Astrocyte (in vitro differentiated cells and primary cell): ENCODE measurements around the gene FHIT. TPM values are rescaled to one million over a fixed set of nuclear protein-coding genes. Genes with fewer than 3 reads are reported as not detected.

Source experiments
- DNase-seq: peaks from one replicate; pipeline ENCODE4 v3.0.0-alpha.2; 2010; ENCODE audit warnings: low read depth
- FAIRE-seq: peaks from 2 replicates; lab custom pipeline; 2011; peaks lifted over from hg19 to GRCh38; lab: Jason Lieb, UNC
- H2AFZ ChIP-seq: 2 replicates; pipeline ENCODE4 v1.6.0; 2012; ENCODE audit warnings: low read depth, low read length, inconsistent platforms
- H3K27ac ChIP-seq: 2 replicates; pipeline ENCODE4 v1.5.1; 2011; ENCODE audit warnings: low read depth, low read length, inconsistent platforms
- H3K27me3 ChIP-seq: 2 replicates; pipeline ENCODE4 v1.6.0; 2011; ENCODE audit warnings: low read length, inconsistent platforms; ENCODE audit not compliant: insufficient read depth
- H3K36me3 ChIP-seq: 2 replicates; pipeline ENCODE4 v1.5.1; 2011; ENCODE audit warnings: low read length, inconsistent platforms; ENCODE audit not compliant: insufficient read depth
- H3K4me1 ChIP-seq: 2 replicates; pipeline ENCODE4 v1.5.1; 2011; ENCODE audit warnings: low read length, inconsistent platforms; ENCODE audit not compliant: insufficient read depth
- H3K4me2 ChIP-seq: 2 replicates; pipeline ENCODE4 v1.6.0; 2012; ENCODE audit warnings: low read length, inconsistent platforms
- H3K4me3 ChIP-seq: 2 replicates; pipeline ENCODE4 v1.5.1; 2011; ENCODE audit warnings: low read depth, mild to moderate bottlenecking, low read length, inconsistent platforms; ENCODE audit not compliant: insufficient read depth
- H3K79me2 ChIP-seq: 2 replicates; pipeline ENCODE4 v1.6.0; 2012; ENCODE audit warnings: mild to moderate bottlenecking, low read length, inconsistent platforms; ENCODE audit not compliant: insufficient read depth
- H3K9ac ChIP-seq: 2 replicates; pipeline ENCODE4 v1.6.0; 2012; ENCODE audit warnings: mild to moderate bottlenecking, low read length, inconsistent platforms
- H3K9me3 ChIP-seq: 2 replicates; pipeline ENCODE4 v1.5.1; 2012; ENCODE audit warnings: low read depth, mild to moderate bottlenecking, low read length, inconsistent platforms; ENCODE audit not compliant: insufficient read depth
- H4K20me1 ChIP-seq: 2 replicates; pipeline ENCODE4 v1.6.0; 2012; ENCODE audit warnings: low read length, inconsistent platforms; ENCODE audit not compliant: insufficient read depth
- H3K27ac Mint-ChIP-seq: one replicate; pipeline ENCODE4 v1.8.0; 2021; ENCODE audit warnings: mild to moderate bottlenecking, mixed read lengths; ENCODE audit not compliant: unreplicated experiment
- H3K27me3 Mint-ChIP-seq: one replicate; pipeline ENCODE4 v1.8.0; 2021; ENCODE audit warnings: low read depth, mixed read lengths; ENCODE audit not compliant: unreplicated experiment
- H3K36me3 Mint-ChIP-seq: one replicate; pipeline ENCODE4 v1.8.0; 2021; ENCODE audit warnings: low read depth, mixed read lengths; ENCODE audit not compliant: unreplicated experiment
- H3K4me1 Mint-ChIP-seq: one replicate; pipeline ENCODE4 v1.8.0; 2021; ENCODE audit warnings: low read depth, mixed read lengths; ENCODE audit not compliant: unreplicated experiment
- H3K4me3 Mint-ChIP-seq: one replicate; pipeline ENCODE4 v1.8.0; 2021; ENCODE audit warnings: mild to moderate bottlenecking, moderate library complexity, mixed read lengths; ENCODE audit not compliant: unreplicated experiment
- H3K9me3 Mint-ChIP-seq: one replicate; pipeline ENCODE4 v1.8.0; 2021; ENCODE audit warnings: mild to moderate bottlenecking, mixed read lengths; ENCODE audit not compliant: unreplicated experiment
- CTCF ChIP-seq: IDR thresholded peaks from 2 replicates; pipeline ENCODE4 v1.5.1; 2011; ENCODE audit warnings: low read depth, mild to moderate bottlenecking, inconsistent platforms, low read length, moderate library complexity; ENCODE audit not compliant: insufficient read depth
- EZH2 ChIP-seq: IDR thresholded peaks from 2 replicates; pipeline ENCODE4 v1.6.1; 2012; ENCODE audit warnings: mild to moderate bottlenecking, low read length, inconsistent platforms; ENCODE audit not compliant: insufficient read depth
- total RNA-seq: library from RNA; stranded (reverse); gene quantifications from 2 replicates; pipeline ENCODE4 v1.2.1, GENCODE V29; 2021

The FHIT gene
- total RNA-seq, 1 donor from 2014 or later, result 6.7 TPM

DNA sequence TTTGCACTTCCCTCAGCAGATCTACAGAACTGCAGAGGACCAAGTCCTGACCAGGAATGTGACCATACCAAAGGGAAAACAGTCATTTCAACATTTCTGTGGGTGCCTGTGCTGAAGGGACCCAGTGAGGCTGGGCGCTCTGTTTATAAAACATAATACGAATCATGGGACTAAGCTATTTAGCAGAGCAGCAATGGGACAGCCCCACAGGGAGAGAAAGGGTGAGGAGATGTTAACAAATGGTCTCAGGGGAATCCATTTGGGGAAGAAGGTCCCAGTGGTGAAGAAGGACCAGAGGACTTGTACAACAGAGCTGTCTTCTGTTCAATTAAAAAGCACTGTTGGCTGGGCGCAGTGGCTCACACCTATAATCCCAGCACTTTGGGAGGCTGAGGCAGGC is 1025.4 kb downstream of the FHIT start:
- Mint-ChIP-seq H3K27me3 (peaks cover 6% of the 10 kb centered on the region), H3K4me3 (no peak overlapping the region)
- H3K27me3 ChIP-seq, result no peaks in the 10 kb centered on the region

GRCh38 chr3:60220768-60221167 is 1030.5 kb downstream of the FHIT start:
- no peak overlapping the region for H2AFZ ChIP-seq
- no peaks in the 10 kb centered on the region for H3K36me3 ChIP-seq
- no peak overlapping the region for H3K27ac ChIP-seq
- H3K9me3 ChIP-seq, result no peaks in the 10 kb centered on the region
- no peaks in the 10 kb centered on the region for H3K79me2 ChIP-seq
- Mint-ChIP-seq H3K4me3 (no peak overlapping the region), H3K36me3 (no peaks in the 10 kb centered on the region), H3K27ac (no peak overlapping the region), H3K9me3 (no peaks in the 10 kb centered on the region), H3K27me3 (peaks cover 4% of the 10 kb centered on the region), H3K4me1 (peaks cover 17% of the 10 kb centered on the region)
- no peaks in the 10 kb centered on the region for H3K27me3 ChIP-seq
- H3K4me3 ChIP-seq, result no peak overlapping the region
- H3K9ac ChIP-seq, result no peak overlapping the region
- no peaks in the 10 kb centered on the region for H4K20me1 ChIP-seq
- TF ChIP-seq CTCF (no peak), EZH2 (no peak)
- DNase-seq (no peak), FAIRE-seq (no peak)
- H3K4me2 ChIP-seq, result no peak overlapping the region
- no peaks in the 10 kb centered on the region for H3K4me1 ChIP-seq

More for the DNA sequence above, 1025.4 kb downstream of the FHIT start:
- Mint-ChIP-seq H3K4me1 (peaks cover 2% of the 10 kb centered on the region), H3K27ac (no peak overlapping the region), H3K36me3 (no peaks in the 10 kb centered on the region), H3K9me3 (no peaks in the 10 kb centered on the region)
- DNase-seq (no peak), FAIRE-seq (no peak)
- no peaks in the 10 kb centered on the region for H4K20me1 ChIP-seq
- H3K36me3 ChIP-seq, result no peaks in the 10 kb centered on the region
- H3K4me3 ChIP-seq, result no peak overlapping the region
- no peaks in the 10 kb centered on the region for H3K79me2 ChIP-seq
- no peak overlapping the region for H3K9ac ChIP-seq
- H2AFZ ChIP-seq, result no peak overlapping the region
- TF ChIP-seq CTCF, result no peak
- no peak for TF ChIP-seq EZH2
- no peaks in the 10 kb centered on the region for H3K9me3 ChIP-seq
- H3K4me1 ChIP-seq, result no peaks in the 10 kb centered on the region
- H3K27ac ChIP-seq, result no peak overlapping the region
- H3K4me2 ChIP-seq, result no peak overlapping the region

GRCh38 chr3:60219501-60219900 is 1031.8 kb downstream of the FHIT start:
- H3K36me3 Mint-ChIP-seq, result no peaks in the 10 kb centered on the region
- Histone ChIP-seq H3K4me3 (no peak overlapping the region), H3K27me3 (no peaks in the 10 kb centered on the region), H3K9ac (no peak overlapping the region), H4K20me1 (no peaks in the 10 kb centered on the region), H3K27ac (no peak overlapping the region), H3K79me2 (no peaks in the 10 kb centered on the region), H3K4me1 (no peaks in the 10 kb centered on the region), H3K9me3 (no peaks in the 10 kb centered on the region), H3K4me2 (no peak overlapping the region), H2AFZ (no peak overlapping the region), H3K36me3 (no peaks in the 10 kb centered on the region)
- TF ChIP-seq CTCF, result no peak
- no peak for TF ChIP-seq EZH2
- no peaks in the 10 kb centered on the region for H3K27me3 Mint-ChIP-seq
- no peak for DNase-seq
- H3K27ac Mint-ChIP-seq, result no peak overlapping the region
- FAIRE-seq, result no peak
- H3K4me1 Mint-ChIP-seq, result peaks cover 17% of the 10 kb centered on the region
- no peak overlapping the region for H3K4me3 Mint-ChIP-seq
- no peaks in the 10 kb centered on the region for H3K9me3 Mint-ChIP-seq
